Kidney (tissue), 14 donors: Measurements from ENCODE around the gene FMN2. TPM values are rescaled to one million over a fixed set of nuclear protein-coding genes. Genes with fewer than 3 reads are reported as not detected.

ENCODE experiments used
- DNase-seq, 5 donors: peaks; one replicate each; pipeline ENCODE4 v3.0.0-alpha.2; 2013 to 2020
- FAIRE-seq: peaks from 2 replicates; lab custom pipeline; 2012; peaks lifted over from hg19 to GRCh38; lab: Jason Lieb, UNC
- H3K27ac ChIP-seq, 2 donors: one replicate each; pipeline ENCODE4 v1.7.0; 2013; ENCODE audit warnings: low read depth in 2 of 2, low read length in 2 of 2, inconsistent platforms in 1 of 2
- H3K27me3 ChIP-seq: one replicate; pipeline ENCODE4 v1.7.1; 2013; ENCODE audit warnings: low read length, inconsistent platforms; ENCODE audit not compliant: control insufficient read depth, insufficient read depth
- H3K36me3 ChIP-seq, 3 donors: one replicate each; pipeline versions ENCODE4 v1.7.0 to v1.7.1; 2013; ENCODE audit warnings: low read length in 3 of 3, control low read depth in 1 of 3, inconsistent platforms in 1 of 3; ENCODE audit not compliant: insufficient read depth in 3 of 3, control insufficient read depth in 2 of 3
- H3K4me1 ChIP-seq, 3 donors: one replicate each; pipeline versions ENCODE4 v1.7.0 to v1.7.1; 2013; ENCODE audit warnings: low read length in 3 of 3, inconsistent platforms in 1 of 3, low read depth in 1 of 3; ENCODE audit not compliant: control insufficient read depth in 2 of 3, insufficient read depth in 2 of 3
- H3K4me3 ChIP-seq, 3 donors: one replicate each; pipeline versions ENCODE4 v1.7.0 to v1.8.1; 2013; ENCODE audit warnings: low read length in 3 of 3, control low read depth in 1 of 3, inconsistent platforms in 1 of 3
- H3K9ac ChIP-seq, 3 donors: one replicate each; pipeline versions ENCODE4 v1.7.0 to v1.7.1; 2013; ENCODE audit warnings: low read length in 3 of 3, control low read depth in 1 of 3, inconsistent platforms in 1 of 3
- H3K9me3 ChIP-seq, 3 donors: one replicate each; pipeline versions ENCODE4 v1.7.0 to v1.7.1; 2013; ENCODE audit warnings: low read length in 3 of 3, control low read depth in 1 of 3, inconsistent platforms in 1 of 3; ENCODE audit not compliant: control insufficient read depth in 2 of 3, insufficient read depth in 1 of 3
- intact Hi-C: fragments of 100-400 bp; cut with DNase I; formaldehyde crosslinking; loops from one replicate; pipeline ENCODE4 v1.11.1; 2022
- polyA plus RNA-seq: library from polyadenylated mRNA; stranded (reverse); fragments of 350-450 nt; fragmentation: Illumina TruSeq; extraction: RNeasy Lipid Tissue Mini Kit (QIAGEN cat#74804); gene quantifications from one replicate; pipeline ENCODE4 v1.2.3, GENCODE V29; 2014; ENCODE audit warnings: low read depth, low replicate concordance; ENCODE audit not compliant: insufficient read depth
- total RNA-seq: library from RNA; stranded (reverse); fragmentation: NEBNext Ultra II Directional; extraction: Animal tissue kit (Norgen Biotek cat#: 25700); gene quantifications from one replicate; pipeline ENCODE4 v1.2.1, GENCODE V29; 2021
- TF ChIP-seq, protein P1 (sequence below): IDR thresholded peaks from 3 replicates; pipeline ENCODE4 v1.5.1; 2012; ENCODE audit warnings: mild to moderate bottlenecking, moderate library complexity, borderline replicate concordance; ENCODE audit not compliant: insufficient read depth; ENCODE audit errors: extremely low read depth
- donor health status: control.
- donor health status: control.
- donor health status: control.
- donor health status: control.
- donor health status: control.
- donor health status: DM: yes; HTN: yes; CAD: no.
- donor health status: Normal renal cell carcinoma (clear cell type).

Gene FMN2
- total and polyA plus RNA-seq, 2 donors from 2014 or later, result 0.06 to 3.4 TPM

DNA sequence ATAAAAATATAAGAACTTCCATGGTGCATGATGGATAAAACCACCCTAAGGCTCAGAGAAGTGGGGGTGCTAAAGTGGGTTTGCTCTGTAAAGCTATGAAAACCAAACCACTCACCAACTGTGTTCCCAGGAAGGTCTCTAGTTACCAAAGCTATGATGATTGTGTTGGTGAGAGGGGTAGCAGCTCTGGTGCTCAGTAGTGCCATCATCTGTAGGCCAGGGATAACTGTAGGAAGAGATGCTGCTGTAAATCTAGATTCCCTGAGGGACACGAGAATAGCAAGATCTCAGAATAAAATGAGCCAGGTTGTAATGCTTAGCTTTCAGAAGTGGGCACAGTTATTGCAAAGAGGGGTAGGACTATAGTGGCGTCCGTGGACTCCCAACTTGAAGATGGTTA is 395.8 kb downstream of the FMN2 start:
- FAIRE-seq, result no peak
- intact Hi-C loops, result no loop called here

DNA sequence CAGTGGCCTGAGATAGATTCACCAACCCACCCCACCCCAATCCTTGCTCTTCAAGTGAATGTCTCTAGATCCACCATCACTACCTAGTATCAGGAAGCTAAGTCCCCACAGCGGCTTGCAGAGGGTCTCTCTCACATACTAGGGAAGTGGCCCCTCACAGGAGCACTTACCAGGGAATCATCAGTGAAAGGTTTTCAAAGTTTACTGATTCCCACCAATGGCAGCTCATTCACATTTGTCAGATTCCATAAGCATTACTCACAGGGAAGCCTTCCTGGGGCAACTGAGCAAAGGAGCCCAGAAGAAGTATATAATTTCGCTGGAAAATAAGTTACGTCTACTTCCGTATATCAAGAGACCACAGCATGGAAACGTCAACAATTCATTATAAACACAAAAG is 399.5 kb downstream of the FMN2 start:
- no peaks in the 10 kb centered on the region for H3K9me3 ChIP-seq
- no peak for FAIRE-seq
- no peaks in the 10 kb centered on the region for H3K27me3 ChIP-seq
- H3K9ac ChIP-seq, result no peak overlapping the region
- DNase-seq, result no peak
- H3K4me3 ChIP-seq, result no peak overlapping the region
- TF ChIP-seq, protein P1, sequence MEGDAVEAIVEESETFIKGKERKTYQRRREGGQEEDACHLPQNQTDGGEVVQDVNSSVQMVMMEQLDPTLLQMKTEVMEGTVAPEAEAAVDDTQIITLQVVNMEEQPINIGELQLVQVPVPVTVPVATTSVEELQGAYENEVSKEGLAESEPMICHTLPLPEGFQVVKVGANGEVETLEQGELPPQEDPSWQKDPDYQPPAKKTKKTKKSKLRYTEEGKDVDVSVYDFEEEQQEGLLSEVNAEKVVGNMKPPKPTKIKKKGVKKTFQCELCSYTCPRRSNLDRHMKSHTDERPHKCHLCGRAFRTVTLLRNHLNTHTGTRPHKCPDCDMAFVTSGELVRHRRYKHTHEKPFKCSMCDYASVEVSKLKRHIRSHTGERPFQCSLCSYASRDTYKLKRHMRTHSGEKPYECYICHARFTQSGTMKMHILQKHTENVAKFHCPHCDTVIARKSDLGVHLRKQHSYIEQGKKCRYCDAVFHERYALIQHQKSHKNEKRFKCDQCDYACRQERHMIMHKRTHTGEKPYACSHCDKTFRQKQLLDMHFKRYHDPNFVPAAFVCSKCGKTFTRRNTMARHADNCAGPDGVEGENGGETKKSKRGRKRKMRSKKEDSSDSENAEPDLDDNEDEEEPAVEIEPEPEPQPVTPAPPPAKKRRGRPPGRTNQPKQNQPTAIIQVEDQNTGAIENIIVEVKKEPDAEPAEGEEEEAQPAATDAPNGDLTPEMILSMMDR, result no peak
- intact Hi-C loops, result no loop called here
- no peak overlapping the region for H3K27ac ChIP-seq
- H3K4me1 ChIP-seq, result no peaks in the 10 kb centered on the region
- H3K36me3 ChIP-seq, result no peaks in the 10 kb centered on the region

More for the DNA sequence above, 395.8 kb downstream of the FMN2 start:
- TF ChIP-seq, protein P1, result no peak
- H3K4me3 ChIP-seq, result no peak overlapping the region
- H3K9me3 ChIP-seq, result no peaks in the 10 kb centered on the region
- no peak overlapping the region for H3K27ac ChIP-seq
- no peak overlapping the region for H3K9ac ChIP-seq
- no peaks in the 10 kb centered on the region for H3K36me3 ChIP-seq
- H3K27me3 ChIP-seq, result no peaks in the 10 kb centered on the region
- no peaks in the 10 kb centered on the region for H3K4me1 ChIP-seq
- DNase-seq, result no peak

DNA sequence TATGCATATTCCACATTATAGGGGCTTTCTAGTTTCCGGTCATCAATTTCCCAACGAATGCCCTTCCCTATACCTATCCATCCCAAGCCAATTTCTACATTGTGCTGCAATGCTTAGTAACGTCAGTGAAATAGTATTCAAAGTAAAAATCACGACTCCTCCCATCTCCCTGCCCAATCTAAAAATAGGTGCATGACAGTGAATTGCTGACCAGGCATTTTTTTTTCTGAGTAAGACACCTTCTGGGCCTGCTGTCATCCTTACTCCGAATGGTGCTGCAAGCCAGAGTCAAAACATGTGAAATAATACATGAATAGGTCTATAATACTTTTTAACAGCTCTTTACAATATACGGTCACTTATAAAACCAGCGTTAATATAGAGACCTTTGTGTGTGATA is 400.1 kb downstream of the FMN2 start:
- FAIRE-seq (no peak), DNase-seq (no peak)
- Histone ChIP-seq H3K27me3 (no peaks in the 10 kb centered on the region), H3K36me3 (no peaks in the 10 kb centered on the region), H3K9ac (no peak overlapping the region), H3K27ac (no peak overlapping the region), H3K9me3 (no peaks in the 10 kb centered on the region), H3K4me1 (no peaks in the 10 kb centered on the region), H3K4me3 (no peak overlapping the region)
- TF ChIP-seq, protein P1, result no peak
- intact Hi-C loops, result no loop called here

DNA sequence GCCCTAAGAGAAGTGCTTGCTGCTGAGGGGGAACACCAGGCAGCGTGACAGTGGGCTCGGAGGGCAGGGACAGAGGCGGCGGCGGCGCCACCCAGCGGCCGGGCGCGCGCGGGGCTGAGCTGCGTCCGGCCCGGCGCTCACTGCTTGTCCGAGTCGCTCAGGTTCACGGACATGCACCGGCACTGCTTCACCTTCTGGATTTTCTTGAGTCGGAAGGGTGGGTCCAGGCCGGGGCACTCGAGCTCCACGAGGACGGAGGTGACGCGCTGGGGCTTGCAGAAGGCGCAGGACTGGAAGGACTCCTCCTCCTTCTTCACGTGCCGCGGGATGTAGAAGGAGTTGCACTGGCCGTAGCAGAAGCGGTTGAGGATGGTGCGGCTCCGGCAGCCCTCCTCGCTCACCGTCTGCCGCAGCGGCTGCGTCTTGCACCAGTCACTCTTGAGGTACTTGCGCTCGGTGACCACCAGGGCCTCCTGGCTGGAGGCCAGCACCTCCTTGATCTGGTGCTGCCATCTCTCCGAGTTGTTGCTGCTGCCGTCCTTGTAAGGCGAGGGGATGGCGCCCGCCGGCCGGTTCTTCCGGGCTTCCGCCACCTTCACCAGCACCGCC is 401.3 kb downstream of the FMN2 start:
- Histone ChIP-seq H3K9me3 (no peaks in the 10 kb centered on the region), H3K4me3 (peak overlapping the region in 1 of 3 donors; percentile 44), H3K4me1 (no peaks in the 10 kb centered on the region), H3K36me3 (no peaks in the 10 kb centered on the region), H3K9ac (no peak overlapping the region), H3K27ac (no peak overlapping the region), H3K27me3 (no peaks in the 10 kb centered on the region)
- intact Hi-C loops, result no loop called here
- FAIRE-seq, result no peak
- TF ChIP-seq, protein P1, result no peak
- peak; percentile 17 to 71 (median 40) for DNase-seq
